Measurements from ENCODE around the gene C22orf42.

DNA sequence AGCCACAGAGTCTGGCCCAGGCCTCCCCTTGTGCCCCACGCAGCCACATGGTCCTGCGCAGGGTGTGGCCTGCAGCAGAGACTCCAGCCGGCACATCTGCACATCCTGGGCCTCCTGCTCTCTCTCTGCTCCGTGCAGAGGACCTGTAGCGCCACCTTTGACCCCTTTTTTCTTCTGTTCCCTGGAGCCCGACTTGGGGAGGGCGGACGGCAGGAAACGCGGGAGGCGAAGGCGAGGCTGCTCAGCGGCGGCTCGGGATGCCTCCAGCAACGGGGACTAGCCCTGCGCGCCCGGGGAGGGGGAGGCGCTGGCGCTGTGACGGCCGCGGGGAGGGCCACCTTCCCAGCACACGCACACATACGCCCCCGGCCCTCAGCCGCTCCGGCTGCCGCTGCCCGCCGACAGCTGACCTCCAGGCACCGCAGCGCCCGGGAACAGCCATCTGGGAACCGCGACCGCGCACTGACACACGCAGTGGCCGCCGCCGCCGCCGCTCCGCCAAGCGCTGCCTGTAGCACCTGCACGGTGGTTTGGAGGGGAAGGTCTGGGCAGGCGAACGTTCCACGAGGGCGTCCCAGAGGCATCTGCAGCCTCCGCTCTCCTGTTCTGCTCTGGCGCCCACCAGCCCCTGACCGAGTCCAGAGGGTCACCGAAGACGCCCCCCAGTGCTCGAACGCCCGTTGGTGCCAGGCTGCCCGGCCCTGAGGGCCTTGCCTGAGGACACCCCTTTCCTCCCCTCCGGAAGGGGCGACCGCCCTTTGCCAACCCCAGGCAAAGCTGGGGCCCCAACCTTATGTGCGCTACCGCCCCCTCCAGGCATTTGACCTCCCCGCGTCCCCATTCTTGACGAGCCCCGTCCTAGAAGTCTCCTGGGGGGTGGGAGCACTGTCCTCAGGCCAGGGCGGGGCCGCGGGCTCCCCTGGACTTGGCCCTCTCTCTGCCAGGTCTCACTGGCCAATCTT lies 16.9 kb upstream of the C22orf42 start:
- TF ChIP-seq CTCF (IDR thresholded peaks at IDR 0.05) (no peak), EZH2 (IDR thresholded peaks at IDR 0.05; ENCODE audit: borderline replicate concordance, insufficient read depth, low read depth, low read length, poor library complexity, severe bottlenecking) (no peak)
